WI38 (cell line): ENCODE data around the gene UGT1A3.

ENCODE experiments used
- H3K4me3 ChIP-seq: 2 replicates; pipeline ENCODE4 v1.5.1; 2011; ENCODE audit warnings: low read depth, mild to moderate bottlenecking, control low read depth, low read length
- CTCF ChIP-seq: IDR thresholded peaks from 2 replicates; pipeline ENCODE4 v1.5.1; 2012; ENCODE audit warnings: low read depth, mild to moderate bottlenecking, control low read depth, low read length

Gene UGT1A3

GRCh38 chr2:233775414-233775813 lies 46.6 kb downstream of the UGT1A3 start:
- no peak overlapping the region for H3K4me3 ChIP-seq
- TF ChIP-seq CTCF, result no peak

- no peak within 1 kb of the TSS for H3K4me3 ChIP-seq
- no peak for TF ChIP-seq CTCF
Observed at GRCh38 chr2:233778030-233778429, 49.2 kb downstream of the UGT1A3 start, which contains the start of gene MROH2A. Gene MROH2A, plus strand, starts transcription at chr2:233778330. Its CDS starts 1,029 bp downstream, at chr2:233779359.

GRCh38 chr2:233779722-233780121 lies 50.9 kb downstream of the UGT1A3 start:
- no peak for TF ChIP-seq CTCF
- no peak overlapping the region for H3K4me3 ChIP-seq

GRCh38 chr2:233780771-233781170 lies 51.9 kb downstream of the UGT1A3 start:
- H3K4me3 ChIP-seq, result no peak overlapping the region
- TF ChIP-seq CTCF, result no peak

- no peak for TF ChIP-seq CTCF
Observed at GRCh38 chr2:233789554-233789953, 60.7 kb downstream of the UGT1A3 start.

GRCh38 chr2:233791151-233791882 lies 62.5 kb downstream of the UGT1A3 start:
- H3K4me3 ChIP-seq, result no peak overlapping the region
- no peak for TF ChIP-seq CTCF

More at GRCh38 chr2:233789554-233789953, 60.7 kb downstream of the UGT1A3 start:
- H3K4me3 ChIP-seq, result no peak overlapping the region

- H3K4me3 ChIP-seq, result no peak overlapping the region
- no peak for TF ChIP-seq CTCF
Observed at GRCh38 chr2:233791883-233792329, 63.1 kb downstream of the UGT1A3 start.
